ENCODE results near the gene FAM13B. TPM values are rescaled to one million over a fixed set of nuclear protein-coding genes. Genes with fewer than 3 reads are reported as not detected.

FAM13B gene
- total RNA-seq, 1 donor from 2014 or later, result 32.0 TPM

DNA sequence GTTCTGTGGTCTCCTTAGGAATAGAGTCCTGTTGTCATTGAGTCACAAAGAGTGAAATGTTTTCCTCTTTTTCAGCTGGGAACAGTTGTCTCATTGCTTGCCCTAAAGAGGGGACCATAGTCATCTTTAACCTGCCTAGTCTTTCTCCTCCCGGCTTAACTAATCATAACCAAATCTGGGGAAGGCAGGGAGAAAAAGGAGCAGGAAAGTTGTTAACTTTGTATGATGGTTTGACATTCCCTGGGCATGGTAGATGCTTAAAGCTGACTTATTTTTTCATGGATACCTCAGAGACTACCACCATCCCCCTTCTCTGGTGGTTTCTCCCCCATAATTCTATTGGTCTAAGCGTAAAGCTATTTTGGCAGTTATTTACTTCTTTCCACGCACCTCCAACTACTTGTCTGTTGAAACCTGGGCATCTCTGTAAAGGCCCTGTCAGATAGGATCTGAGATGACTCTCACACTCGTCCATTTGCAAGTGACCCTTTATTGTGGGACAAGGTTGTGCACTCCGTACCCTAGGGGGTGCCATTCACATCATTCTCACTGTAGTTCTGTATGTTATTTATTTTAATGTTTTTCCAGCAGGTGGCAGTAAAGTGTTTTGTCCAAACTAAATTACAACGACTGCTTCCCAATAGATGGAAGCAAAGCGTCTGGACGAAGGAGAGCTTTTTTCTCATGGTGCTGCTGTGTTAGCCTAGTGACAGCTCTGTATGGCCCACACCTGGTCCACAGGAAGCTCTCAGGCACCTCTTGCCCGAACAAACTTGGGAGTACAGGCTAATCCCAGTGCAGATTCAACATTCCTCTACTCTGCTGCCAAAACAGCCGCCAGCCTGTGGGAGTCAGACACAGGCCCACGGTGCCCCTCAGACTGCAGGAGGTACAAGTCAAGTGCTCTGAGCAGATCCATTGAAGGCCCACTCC, 3.0 kb upstream of the FAM13B start:
- H3K79me2 ChIP-seq (ENCODE audit: insufficient read depth, low read length), result peaks cover 19% of the 10 kb centered on the region
- TF ChIP-seq EZH2 (IDR thresholded peaks at IDR 0.05; ENCODE audit: insufficient read depth, low read length), result no peak
- TF ChIP-seq, protein P1, sequence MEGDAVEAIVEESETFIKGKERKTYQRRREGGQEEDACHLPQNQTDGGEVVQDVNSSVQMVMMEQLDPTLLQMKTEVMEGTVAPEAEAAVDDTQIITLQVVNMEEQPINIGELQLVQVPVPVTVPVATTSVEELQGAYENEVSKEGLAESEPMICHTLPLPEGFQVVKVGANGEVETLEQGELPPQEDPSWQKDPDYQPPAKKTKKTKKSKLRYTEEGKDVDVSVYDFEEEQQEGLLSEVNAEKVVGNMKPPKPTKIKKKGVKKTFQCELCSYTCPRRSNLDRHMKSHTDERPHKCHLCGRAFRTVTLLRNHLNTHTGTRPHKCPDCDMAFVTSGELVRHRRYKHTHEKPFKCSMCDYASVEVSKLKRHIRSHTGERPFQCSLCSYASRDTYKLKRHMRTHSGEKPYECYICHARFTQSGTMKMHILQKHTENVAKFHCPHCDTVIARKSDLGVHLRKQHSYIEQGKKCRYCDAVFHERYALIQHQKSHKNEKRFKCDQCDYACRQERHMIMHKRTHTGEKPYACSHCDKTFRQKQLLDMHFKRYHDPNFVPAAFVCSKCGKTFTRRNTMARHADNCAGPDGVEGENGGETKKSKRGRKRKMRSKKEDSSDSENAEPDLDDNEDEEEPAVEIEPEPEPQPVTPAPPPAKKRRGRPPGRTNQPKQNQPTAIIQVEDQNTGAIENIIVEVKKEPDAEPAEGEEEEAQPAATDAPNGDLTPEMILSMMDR (IDR thresholded peaks at IDR 0.05; ENCODE audit: insufficient read depth, low read depth, low read length), result peak; percentile 98
- Mint-ChIP-seq H3K4me3 (ENCODE audit: unreplicated experiment) (no peak overlapping the region), H3K4me1 (ENCODE audit: low read depth, unreplicated experiment) (peaks cover 15% of the 10 kb centered on the region), H3K36me3 (ENCODE audit: low read depth, unreplicated experiment) (peaks cover under 1% of the 10 kb centered on the region), H3K27me3 (ENCODE audit: low read depth, unreplicated experiment) (no peaks in the 10 kb centered on the region), H3K9me3 (ENCODE audit: unreplicated experiment) (no peaks in the 10 kb centered on the region), H3K27ac (ENCODE audit: unreplicated experiment) (no peak overlapping the region)
- no peaks in the 10 kb centered on the region for H3K9me3 ChIP-seq (ENCODE audit: insufficient read depth, low read depth, low read length)
- FAIRE-seq, result no peak
- no peak overlapping the region for H3K4me3 ChIP-seq (ENCODE audit: insufficient read depth, low read depth, low read length)
- no peaks in the 10 kb centered on the region for H3K36me3 ChIP-seq (ENCODE audit: insufficient read depth, low read length)
- H4K20me1 ChIP-seq (ENCODE audit: insufficient read depth, low read length), result peaks cover 19% of the 10 kb centered on the region
- peak overlapping the region; percentile 13 for H3K9ac ChIP-seq (ENCODE audit: low read length)
- H3K4me2 ChIP-seq (ENCODE audit: low read length), result no peak overlapping the region
- no peak overlapping the region for H3K27ac ChIP-seq (ENCODE audit: low read depth, low read length)
- peaks cover 14% of the 10 kb centered on the region for H3K4me1 ChIP-seq (ENCODE audit: insufficient read depth, low read length)
- H3K27me3 ChIP-seq (ENCODE audit: insufficient read depth, low read length), result no peaks in the 10 kb centered on the region
- peak; percentile 73 for DNase-seq (ENCODE audit: low read depth)
- H2AFZ ChIP-seq (ENCODE audit: low read depth, low read length), result peak overlapping the region; percentile 82

DNA sequence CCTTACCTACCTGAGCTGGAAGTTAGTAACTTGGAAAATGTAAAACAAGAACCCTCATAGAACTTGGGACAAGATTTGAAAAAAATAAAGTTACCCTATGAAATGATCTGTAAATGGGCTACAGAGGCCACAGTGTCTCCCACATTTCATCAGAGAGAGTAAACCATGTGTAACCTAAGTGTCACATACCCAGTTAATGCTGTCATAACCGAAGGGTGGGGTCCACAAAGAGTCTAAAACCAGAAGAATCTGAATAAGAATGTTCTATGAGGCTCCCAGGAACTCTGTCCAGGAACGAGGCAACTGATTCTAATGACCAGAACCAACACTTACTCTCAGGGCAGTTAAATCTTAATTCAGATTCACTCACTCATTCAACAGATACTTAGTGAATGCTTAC, 1.0 kb upstream of the FAM13B start:
- Histone ChIP-seq H3K4me3 (ENCODE audit: insufficient read depth, low read depth, low read length) (peak overlapping the region; percentile 96), H3K27me3 (ENCODE audit: insufficient read depth, low read length) (no peaks in the 10 kb centered on the region), H3K9me3 (ENCODE audit: insufficient read depth, low read depth, low read length) (no peaks in the 10 kb centered on the region), H3K4me2 (ENCODE audit: low read length) (peak overlapping the region; percentile 99), H3K36me3 (ENCODE audit: insufficient read depth, low read length) (no peaks in the 10 kb centered on the region), H3K4me1 (ENCODE audit: insufficient read depth, low read length) (peaks cover 14% of the 10 kb centered on the region), H2AFZ (ENCODE audit: low read depth, low read length) (no peak overlapping the region), H3K27ac (ENCODE audit: low read depth, low read length) (peak overlapping the region; percentile 97), H3K9ac (ENCODE audit: low read length) (peak overlapping the region; percentile 98), H3K79me2 (ENCODE audit: insufficient read depth, low read length) (peaks cover 39% of the 10 kb centered on the region), H4K20me1 (ENCODE audit: insufficient read depth, low read length) (peaks cover 39% of the 10 kb centered on the region)
- FAIRE-seq (no peak), DNase-seq (ENCODE audit: low read depth) (peak; percentile 53)
- Mint-ChIP-seq H3K27me3 (ENCODE audit: low read depth, unreplicated experiment) (no peaks in the 10 kb centered on the region), H3K4me3 (ENCODE audit: unreplicated experiment) (peak overlapping the region; percentile 87), H3K4me1 (ENCODE audit: low read depth, unreplicated experiment) (peaks cover 20% of the 10 kb centered on the region), H3K9me3 (ENCODE audit: unreplicated experiment) (no peaks in the 10 kb centered on the region), H3K36me3 (ENCODE audit: low read depth, unreplicated experiment) (peaks cover 2% of the 10 kb centered on the region), H3K27ac (ENCODE audit: unreplicated experiment) (peak overlapping the region; percentile 96)
- no peak for TF ChIP-seq EZH2 (IDR thresholded peaks at IDR 0.05; ENCODE audit: insufficient read depth, low read length)
- TF ChIP-seq, protein P1 (IDR thresholded peaks at IDR 0.05; ENCODE audit: insufficient read depth, low read depth, low read length), result no peak
